Stimulated activated naive CD4-positive, alpha-beta T cell (primary cell): ENCODE measurements around the gene ERP27.

Experiments used
- DNase-seq, 6 experiments: peaks; one replicate each; lab custom pipeline; 2025; lab: John Stamatoyannopoulos, UW

ERP27 gene

GRCh38 chr12:14959916-14960496 is 21.7 kb upstream of the ERP27 start:
- DNase-seq: peak in 1 of 6 experiments; percentile 32

- peak in 2 of 6 experiments; percentile 17 to 41 for DNase-seq
These were observed 21.1 kb upstream of the ERP27 start for GRCh38 chr12:14959463-14959862.

- DNase-seq: peak in 2 of 6 experiments; percentile 46
These were observed 20.7 kb upstream of the ERP27 start for GRCh38 chr12:14959126-14959440.

- peak in 3 of 6 experiments; percentile 35 to 46 (median 40) for DNase-seq
These were observed 20.2 kb upstream of the ERP27 start for GRCh38 chr12:14958361-14959125.

- DNase-seq: no peak
These were observed 19.3 kb upstream of the ERP27 start for GRCh38 chr12:14957551-14958168.

GRCh38 chr12:14956905-14957304 is 18.6 kb upstream of the ERP27 start:
- DNase-seq: no peak

GRCh38 chr12:14956024-14956891 is 17.9 kb upstream of the ERP27 start:
- peak in 3 of 6 experiments; percentile 16 to 55 (median 17) for DNase-seq

GRCh38 chr12:14954269-14954668 is 15.9 kb upstream of the ERP27 start:
- DNase-seq: peak in 2 of 6 experiments; percentile 16 to 31

- DNase-seq: no peak
These were observed 15.4 kb upstream of the ERP27 start for GRCh38 chr12:14953752-14954151.

GRCh38 chr12:14952299-14952921 is 14.1 kb upstream of the ERP27 start:
- DNase-seq: peak in 5 of 6 experiments; percentile 31 to 77 (median 75)

- DNase-seq: peak in 1 of 6 experiments; percentile 37
These were observed 13.5 kb upstream of the ERP27 start for GRCh38 chr12:14951851-14952250.

GRCh38 chr12:14950982-14951746 is 12.8 kb upstream of the ERP27 start:
- no peak for DNase-seq

GRCh38 chr12:14950421-14950820 is 12.1 kb upstream of the ERP27 start:
- no peak for DNase-seq

GRCh38 chr12:14949631-14950030 is 11.3 kb upstream of the ERP27 start:
- DNase-seq: no peak

- peak in 5 of 6 experiments; percentile 51 to 84 (median 79) for DNase-seq
These were observed 10.3 kb upstream of the ERP27 start for GRCh38 chr12:14948672-14949071.

- no peak for DNase-seq
These were observed 8.5 kb upstream of the ERP27 start for GRCh38 chr12:14946861-14947260.

GRCh38 chr12:14946162-14946561 is 7.8 kb upstream of the ERP27 start:
- DNase-seq: no peak

GRCh38 chr12:14942196-14942931 is 4.0 kb upstream of the ERP27 start:
- DNase-seq: peak in 1 of 6 experiments; percentile 31

- DNase-seq: no peak
These were observed 3.0 kb upstream of the ERP27 start for GRCh38 chr12:14941369-14941768.

GRCh38 chr12:14937689-14938088 is 648 bp downstream of the ERP27 start:
- peak in 2 of 6 experiments; percentile 8 to 39 for DNase-seq
